Parathyroid adenoma (tissue), 2 donors: ENCODE measurements around the gene NDUFAF3.

Source experiments
- H2AFZ ChIP-seq: fragments of 300-600 bp; sonication (generic); one replicate; pipeline ENCODE4 v1.7.0; 2017; ENCODE audit warnings: antibody characterized with exemption, mild to moderate bottlenecking
- H3K27ac ChIP-seq: fragments of 300-600 bp; sonication (generic); one replicate; pipeline ENCODE4 v1.7.0; 2017
- H3K27me3 ChIP-seq: fragments of 300-600 bp; sonication (generic); one replicate; pipeline ENCODE4 v1.7.0; 2017; ENCODE audit warnings: low read length; ENCODE audit not compliant: control insufficient read depth, insufficient read depth
- H3K36me3 ChIP-seq: fragments of 300-600 bp; sonication (generic); one replicate; pipeline ENCODE4 v1.7.0; 2017; ENCODE audit warnings: low read length; ENCODE audit not compliant: control insufficient read depth, insufficient read depth
- H3K4me1 ChIP-seq: fragments of 300-600 bp; sonication (generic); one replicate; pipeline ENCODE4 v1.7.0; 2017; ENCODE audit warnings: control low read depth
- H3K4me2 ChIP-seq: fragments of 300-600 bp; sonication (generic); one replicate; pipeline ENCODE4 v1.7.0; 2017; ENCODE audit warnings: low read length
- H3K4me3 ChIP-seq: fragments of 300-600 bp; sonication (generic); one replicate; pipeline ENCODE4 v1.7.0; 2017; ENCODE audit warnings: low read depth, low read length
- H3K79me2 ChIP-seq: fragments of 300-600 bp; sonication (generic); one replicate; pipeline ENCODE4 v1.7.0; 2017; ENCODE audit warnings: control low read depth
- H3K9ac ChIP-seq: fragments of 300-600 bp; sonication (generic); one replicate; pipeline ENCODE4 v1.7.0; 2017; ENCODE audit warnings: mild to moderate bottlenecking
- H3K9me3 ChIP-seq: fragments of 300-600 bp; sonication (generic); one replicate; pipeline ENCODE4 v1.7.0; 2017; ENCODE audit warnings: low read length; ENCODE audit not compliant: control insufficient read depth
- CTCF ChIP-seq: fragments of 300-600 bp; sonication (generic); IDR thresholded peaks from one replicate; pipeline ENCODE4 v1.7.0; 2017; ENCODE audit warnings: antibody characterized with exemption, mild to moderate bottlenecking
- donor health status: primary hyperparathyroidism.

NDUFAF3 gene

GRCh38 chr3:49032646-49033304 lies 10.9 kb downstream of the NDUFAF3 start:
- peaks cover 11% of the 10 kb centered on the region for H3K4me1 ChIP-seq
- H3K4me3 ChIP-seq, result no peak overlapping the region
- H3K27me3 ChIP-seq, result no peaks in the 10 kb centered on the region
- H3K4me2 ChIP-seq, result no peak overlapping the region
- H2AFZ ChIP-seq, result no peak overlapping the region
- H3K27ac ChIP-seq, result no peak overlapping the region
- no peaks in the 10 kb centered on the region for H3K9me3 ChIP-seq
- peaks cover under 1% of the 10 kb centered on the region for H3K79me2 ChIP-seq
- TF ChIP-seq CTCF, result no peak
- no peaks in the 10 kb centered on the region for H3K36me3 ChIP-seq
- H3K9ac ChIP-seq, result no peak overlapping the region

- H3K79me2 ChIP-seq, result no peaks in the 10 kb centered on the region
- H3K4me1 ChIP-seq, result peaks cover 2% of the 10 kb centered on the region
- H3K4me3 ChIP-seq, result no peak overlapping the region
- no peak for TF ChIP-seq CTCF
- H3K9ac ChIP-seq, result no peak overlapping the region
- H3K27ac ChIP-seq, result no peak overlapping the region
- no peaks in the 10 kb centered on the region for H3K9me3 ChIP-seq
- H3K36me3 ChIP-seq, result no peaks in the 10 kb centered on the region
- H3K27me3 ChIP-seq, result no peaks in the 10 kb centered on the region
- H3K4me2 ChIP-seq, result no peak overlapping the region
- H2AFZ ChIP-seq, result no peak overlapping the region
Measured at GRCh38 chr3:49034650-49035049, 12.7 kb downstream of the NDUFAF3 start.

- H3K4me3 ChIP-seq, result no peak overlapping the region
- H3K4me1 ChIP-seq, result no peaks in the 10 kb centered on the region
- no peaks in the 10 kb centered on the region for H3K36me3 ChIP-seq
- no peak overlapping the region for H3K9ac ChIP-seq
- H3K79me2 ChIP-seq, result no peaks in the 10 kb centered on the region
- no peaks in the 10 kb centered on the region for H3K27me3 ChIP-seq
- H3K4me2 ChIP-seq, result no peak overlapping the region
- H2AFZ ChIP-seq, result no peak overlapping the region
- H3K27ac ChIP-seq, result no peak overlapping the region
- TF ChIP-seq CTCF, result no peak
- no peaks in the 10 kb centered on the region for H3K9me3 ChIP-seq
Measured at GRCh38 chr3:49035281-49035680, 13.4 kb downstream of the NDUFAF3 start.

- no peak overlapping the region for H2AFZ ChIP-seq
- H3K9ac ChIP-seq, result no peak overlapping the region
- no peak overlapping the region for H3K4me3 ChIP-seq
- H3K36me3 ChIP-seq, result no peaks in the 10 kb centered on the region
- H3K4me2 ChIP-seq, result no peak overlapping the region
- TF ChIP-seq CTCF, result no peak
- no peaks in the 10 kb centered on the region for H3K27me3 ChIP-seq
- peaks cover 15% of the 10 kb centered on the region for H3K79me2 ChIP-seq
- H3K27ac ChIP-seq, result no peak overlapping the region
- H3K4me1 ChIP-seq, result no peaks in the 10 kb centered on the region
- no peaks in the 10 kb centered on the region for H3K9me3 ChIP-seq
Measured at GRCh38 chr3:49053543-49053942, 31.6 kb downstream of the NDUFAF3 start.

- H3K27ac ChIP-seq, result no peak overlapping the region
- TF ChIP-seq CTCF, result no peak
- H3K4me2 ChIP-seq, result no peak overlapping the region
- no peaks in the 10 kb centered on the region for H3K9me3 ChIP-seq
- no peak overlapping the region for H3K9ac ChIP-seq
- no peaks in the 10 kb centered on the region for H3K27me3 ChIP-seq
- no peak overlapping the region for H3K4me3 ChIP-seq
- no peaks in the 10 kb centered on the region for H3K36me3 ChIP-seq
- H3K4me1 ChIP-seq, result no peaks in the 10 kb centered on the region
- no peak overlapping the region for H2AFZ ChIP-seq
- peaks cover 17% of the 10 kb centered on the region for H3K79me2 ChIP-seq
Measured at GRCh38 chr3:49054344-49054862, 32.5 kb downstream of the NDUFAF3 start.
